HL-60 (cell line): ENCODE results near the gene ANK3.

Source experiments
- CTCF ChIP-seq: IDR thresholded peaks from one replicate; pipeline ENCODE4 v1.5.1; 2011; ENCODE audit warnings: low read length, control low read depth, inconsistent platforms; ENCODE audit not compliant: insufficient read depth
- POLR2AphosphoS5 ChIP-seq: IDR thresholded peaks from 2 replicates; pipeline ENCODE4 v1.6.1; 2012; ENCODE audit warnings: low read depth

GRCh38 chr10:60426425-60426824, 36.8 kb upstream of the ANK3 start:
- no peak for TF ChIP-seq CTCF
- TF ChIP-seq POLR2AphosphoS5, result no peak
